Peyer's patch (tissue), 4 donors: ENCODE results near the gene RBM19. TPM values are rescaled to one million over a fixed set of nuclear protein-coding genes. Genes with fewer than 3 reads are reported as not detected.

Source experiments
- DNase-seq, 3 donors: peaks; one replicate each; pipeline ENCODE4 v3.0.0-alpha.2; 2017 to 2019
- H3K27ac ChIP-seq, 4 donors: fragments of 200-600 bp; sonication (generic); one replicate each; pipeline ENCODE4 v1.5.1; 2016 to 2019
- H3K27me3 ChIP-seq, 2 donors: fragments of 200-600 bp; sonication (generic); one replicate each; pipeline ENCODE4 v1.5.1; 2019
- H3K36me3 ChIP-seq, 3 donors: fragments of 200-600 bp; sonication (generic); one replicate each; pipeline ENCODE4 v1.5.1; 2016 to 2019
- H3K4me1 ChIP-seq, 4 donors: fragments of 200-600 bp; sonication (generic); one replicate each; pipeline ENCODE4 v1.5.1; 2016 to 2019
- H3K4me3 ChIP-seq, 4 donors: fragments of 200-600 bp; sonication (generic); 1 replicate in 3 of 4; 2 replicates in 1 of 4; pipeline ENCODE4 v1.5.1; 2016 to 2019; ENCODE audit warnings: mild to moderate bottlenecking in 1 of 4
- H3K9me3 ChIP-seq, 4 donors: fragments of 200-600 bp; sonication (generic); one replicate each; pipeline ENCODE4 v1.5.1; 2016 to 2019; ENCODE audit warnings: mild to moderate bottlenecking in 1 of 4
- POLR2A ChIP-seq, 2 donors: fragments of 450-650 bp; IDR thresholded peaks; one replicate each; pipeline ENCODE4 v1.5.1; 2017; ENCODE audit warnings: antibody characterized with exemption in 2 of 2, mild to moderate bottlenecking in 2 of 2, moderate library complexity in 2 of 2
- total RNA-seq, 4 donors: library from RNA; depleted of rRNA; stranded (reverse); fragments of >200 nt; gene quantifications; one replicate each; pipeline ENCODE4 v1.1.0, GENCODE V29; 2016
- TF ChIP-seq, protein P1 (sequence below), 6 experiments: fragments of 450-650 bp in 4 of 6; fragments of 200-600 bp in 2 of 6; sonication (generic) in 1 of 6; IDR thresholded peaks; one replicate each; pipeline ENCODE4 v1.5.1; 2017 to 2019; ENCODE audit warnings: antibody characterized with exemption in 6 of 6, mild to moderate bottlenecking in 3 of 6, moderate library complexity in 1 of 6

The RBM19 gene
- total RNA-seq, 4 donors from 2014 or later = 20.7 to 178 (median 48.0) TPM

DNA sequence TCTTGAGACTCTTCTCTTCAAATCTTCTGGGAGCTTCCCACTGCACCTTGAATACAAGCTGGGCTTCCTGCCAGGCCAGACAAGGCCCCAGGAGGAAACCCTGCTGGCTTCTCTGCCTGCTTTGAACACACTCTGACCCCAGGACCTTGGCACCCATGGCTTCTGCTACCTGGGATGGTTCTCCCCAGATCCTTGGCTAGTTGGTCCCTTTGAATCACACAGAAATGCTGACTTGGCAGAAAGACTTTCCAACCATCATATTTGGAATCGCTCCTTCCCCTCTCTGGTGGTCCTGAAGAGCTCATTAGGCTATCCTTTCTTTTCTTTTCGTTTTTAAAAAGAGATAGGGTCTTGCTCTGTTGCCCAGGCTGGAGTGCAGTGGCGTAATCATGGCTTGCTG, 132.7 kb downstream of the RBM19 start:
- DNase-seq = no peak
- Histone ChIP-seq H3K4me3 (no peak overlapping the region), H3K4me1 (no peaks in the 10 kb centered on the region), H3K27ac (no peak overlapping the region), H3K27me3 (no peaks in the 10 kb centered on the region), H3K9me3 (no peaks in the 10 kb centered on the region), H3K36me3 (no peaks in the 10 kb centered on the region)
- TF ChIP-seq, protein P1, sequence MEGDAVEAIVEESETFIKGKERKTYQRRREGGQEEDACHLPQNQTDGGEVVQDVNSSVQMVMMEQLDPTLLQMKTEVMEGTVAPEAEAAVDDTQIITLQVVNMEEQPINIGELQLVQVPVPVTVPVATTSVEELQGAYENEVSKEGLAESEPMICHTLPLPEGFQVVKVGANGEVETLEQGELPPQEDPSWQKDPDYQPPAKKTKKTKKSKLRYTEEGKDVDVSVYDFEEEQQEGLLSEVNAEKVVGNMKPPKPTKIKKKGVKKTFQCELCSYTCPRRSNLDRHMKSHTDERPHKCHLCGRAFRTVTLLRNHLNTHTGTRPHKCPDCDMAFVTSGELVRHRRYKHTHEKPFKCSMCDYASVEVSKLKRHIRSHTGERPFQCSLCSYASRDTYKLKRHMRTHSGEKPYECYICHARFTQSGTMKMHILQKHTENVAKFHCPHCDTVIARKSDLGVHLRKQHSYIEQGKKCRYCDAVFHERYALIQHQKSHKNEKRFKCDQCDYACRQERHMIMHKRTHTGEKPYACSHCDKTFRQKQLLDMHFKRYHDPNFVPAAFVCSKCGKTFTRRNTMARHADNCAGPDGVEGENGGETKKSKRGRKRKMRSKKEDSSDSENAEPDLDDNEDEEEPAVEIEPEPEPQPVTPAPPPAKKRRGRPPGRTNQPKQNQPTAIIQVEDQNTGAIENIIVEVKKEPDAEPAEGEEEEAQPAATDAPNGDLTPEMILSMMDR (IDR thresholded peaks at IDR 0.05) = no peak
- TF ChIP-seq POLR2A (IDR thresholded peaks at IDR 0.05) = no peak

DNA sequence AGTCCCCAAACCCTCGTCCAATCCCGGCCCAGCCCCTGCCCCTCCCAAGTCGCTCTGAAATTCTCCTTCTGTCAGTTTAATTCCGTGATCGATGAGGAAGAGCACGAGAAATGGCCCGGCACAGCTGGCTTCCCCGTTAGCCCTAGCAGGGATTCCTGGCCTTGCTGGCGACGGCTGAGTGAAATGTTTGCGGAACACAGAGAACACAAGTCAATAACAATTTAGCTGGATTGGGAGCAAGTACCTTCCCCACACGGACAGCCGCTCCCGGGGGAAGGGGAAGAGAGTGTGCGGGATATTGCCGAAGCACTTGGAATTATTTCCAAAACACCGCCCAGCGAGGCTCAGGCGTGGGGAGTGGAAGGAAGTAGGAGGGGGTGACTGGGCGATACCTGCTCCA, 134.6 kb downstream of the RBM19 start:
- no peak for DNase-seq
- Histone ChIP-seq H3K4me1 (no peaks in the 10 kb centered on the region), H3K4me3 (no peak overlapping the region), H3K36me3 (no peaks in the 10 kb centered on the region), H3K27ac (no peak overlapping the region), H3K27me3 (no peaks in the 10 kb centered on the region), H3K9me3 (no peaks in the 10 kb centered on the region)
- TF ChIP-seq POLR2A (IDR thresholded peaks at IDR 0.05) = no peak
- TF ChIP-seq, protein P1 (IDR thresholded peaks at IDR 0.05) = no peak

DNA sequence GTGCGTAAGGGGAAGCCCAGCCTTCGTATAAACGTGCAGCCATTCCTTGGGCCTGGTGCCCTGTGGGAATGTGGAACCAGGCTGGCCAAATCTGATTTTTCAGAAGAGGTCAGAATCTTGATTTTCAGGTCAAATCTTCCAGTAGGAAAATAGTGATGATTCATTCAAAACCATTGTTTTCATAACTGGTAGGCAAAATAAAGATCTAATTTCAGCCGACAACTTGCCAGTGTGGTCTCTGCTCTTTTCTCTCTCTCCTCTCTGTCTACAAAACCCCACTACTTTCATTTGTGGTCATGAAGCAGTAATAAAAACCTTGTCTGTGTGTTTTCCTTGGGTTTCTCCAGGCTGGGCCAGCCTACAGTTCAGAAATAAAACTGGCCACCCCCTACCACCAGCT, 135.1 kb downstream of the RBM19 start:
- TF ChIP-seq, protein P1 (IDR thresholded peaks at IDR 0.05) = no peak
- TF ChIP-seq POLR2A (IDR thresholded peaks at IDR 0.05) = no peak
- Histone ChIP-seq H3K9me3 (no peaks in the 10 kb centered on the region), H3K4me3 (no peak overlapping the region), H3K27me3 (no peaks in the 10 kb centered on the region), H3K27ac (no peak overlapping the region), H3K4me1 (no peaks in the 10 kb centered on the region), H3K36me3 (no peaks in the 10 kb centered on the region)
- DNase-seq = no peak

DNA sequence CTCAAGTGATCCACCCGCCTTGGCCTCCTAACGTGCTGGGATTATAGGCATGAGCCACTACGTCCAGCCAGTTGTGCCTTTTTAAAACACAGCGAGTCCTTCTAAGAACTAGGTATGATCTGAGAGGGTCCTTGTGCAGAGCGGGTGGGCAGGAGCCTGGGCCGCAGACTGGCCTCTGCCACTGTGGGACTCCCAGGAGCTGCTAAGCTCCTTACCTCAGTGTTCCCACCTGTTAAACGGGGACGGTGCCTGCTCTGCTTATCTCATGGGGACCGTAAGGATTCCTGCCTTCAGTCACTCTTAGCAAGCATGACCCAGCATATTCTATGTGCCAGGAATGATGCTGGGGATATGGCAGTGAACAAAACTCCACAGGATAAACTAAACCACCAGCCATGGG, 136.9 kb downstream of the RBM19 start:
- DNase-seq = no peak
- no peaks in the 10 kb centered on the region for H3K4me1 ChIP-seq
- TF ChIP-seq, protein P1 (IDR thresholded peaks at IDR 0.05) = no peak
- no peak for TF ChIP-seq POLR2A (IDR thresholded peaks at IDR 0.05)
- H3K36me3 ChIP-seq = no peaks in the 10 kb centered on the region
- no peaks in the 10 kb centered on the region for H3K27me3 ChIP-seq
- no peak overlapping the region for H3K27ac ChIP-seq
- H3K4me3 ChIP-seq = no peak overlapping the region
- H3K9me3 ChIP-seq = no peaks in the 10 kb centered on the region

DNA sequence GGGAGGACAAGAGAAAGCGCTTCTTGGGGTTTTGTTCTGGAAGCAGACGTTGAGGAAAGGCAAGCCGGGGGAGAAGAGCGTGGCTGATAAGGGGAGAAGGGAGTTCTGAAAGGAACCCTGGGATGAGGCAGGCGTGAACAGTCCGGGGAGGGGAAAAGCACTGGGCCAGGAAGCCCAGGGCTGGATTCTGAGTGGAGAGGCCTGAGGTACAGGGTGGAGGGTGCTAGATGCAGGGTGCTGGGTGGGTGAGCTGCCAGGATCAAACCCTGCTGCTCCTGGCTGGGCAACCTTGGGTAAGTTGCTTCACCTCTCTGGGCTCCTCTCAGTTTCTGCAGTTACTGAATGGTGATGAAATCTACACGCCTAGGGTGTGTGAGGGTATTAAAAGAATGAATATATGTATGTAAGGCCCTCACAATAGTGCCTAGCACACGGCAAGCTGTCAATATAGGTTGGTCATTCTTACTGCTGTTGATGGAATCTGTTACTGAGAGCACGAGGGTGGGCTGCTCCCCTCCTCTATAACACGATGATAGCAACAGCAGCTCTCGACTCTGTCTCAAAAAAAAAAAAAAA, 138.5 kb downstream of the RBM19 start:
- H3K9me3 ChIP-seq = no peaks in the 10 kb centered on the region
- H3K27me3 ChIP-seq = no peaks in the 10 kb centered on the region
- no peaks in the 10 kb centered on the region for H3K4me1 ChIP-seq
- no peak for DNase-seq
- no peaks in the 10 kb centered on the region for H3K36me3 ChIP-seq
- H3K27ac ChIP-seq = no peak overlapping the region
- H3K4me3 ChIP-seq = no peak overlapping the region
- TF ChIP-seq POLR2A (IDR thresholded peaks at IDR 0.05) = no peak
- TF ChIP-seq, protein P1 (IDR thresholded peaks at IDR 0.05) = no peak
